ENCODE measurements around the gene AHNAK. TPM values are rescaled to one million over a fixed set of nuclear protein-coding genes. Genes with fewer than 3 reads are reported as not detected.

AHNAK gene
- total and polyA plus RNA-seq, 11 donors: 84.4 to 861 (median 384) TPM

GRCh38 chr11:62421996-62422395 lies 124.6 kb downstream of the AHNAK start:
- no peaks in the 10 kb centered on the region for H3K27me3 ChIP-seq
- TF ChIP-seq POLR2A (IDR thresholded peaks at IDR 0.05): no peak
- TF ChIP-seq CTCF (IDR thresholded peaks at IDR 0.05): no peak
- H3K4me1 ChIP-seq: peaks cover 0 to 18% (median 7%) of the 10 kb centered on the region in 12 donors
- DNase-seq (no peak), ATAC-seq (no peak)
- 62 to 79% (median 74%) methylated on average over 7 of the region's 7 CpGs for WGBS, 4 donors
- no peak overlapping the region for H3K4me3 ChIP-seq
- intact Hi-C loops (cut with DNase I): loop anchor here in 7 of 10 donors (5.0 kb wide), 3 partner anchors 120 to 140 kb away; no protein-coding TSS in a partner anchor
- no peaks in the 10 kb centered on the region for H3K36me3 ChIP-seq
- H3K9me3 ChIP-seq: no peaks in the 10 kb centered on the region
- peak overlapping the region in 1 of 12 donors; percentile 16 for H3K27ac ChIP-seq

- intact Hi-C loops (cut with DNase I): loop anchor here in 7 of 10 donors (5.0 kb wide), 3 partner anchors 121 to 141 kb away; no protein-coding TSS in a partner anchor
- no peak for TF ChIP-seq CTCF (IDR thresholded peaks at IDR 0.05)
- no peak for TF ChIP-seq POLR2A (IDR thresholded peaks at IDR 0.05)
- H3K9me3 ChIP-seq: no peaks in the 10 kb centered on the region
- 97% methylated on average over 3 of the region's 3 CpGs for WGBS, 4 donors
- H3K4me1 ChIP-seq: peaks cover 0 to 18% (median 7%) of the 10 kb centered on the region in 12 donors
- H3K36me3 ChIP-seq: no peaks in the 10 kb centered on the region
- H3K27ac ChIP-seq: no peak overlapping the region
- H3K27me3 ChIP-seq: no peaks in the 10 kb centered on the region
- DNase-seq (no peak), ATAC-seq (no peak)
- no peak overlapping the region for H3K4me3 ChIP-seq
Observed at GRCh38 chr11:62420882-62421281, 125.7 kb downstream of the AHNAK start.

DNA sequence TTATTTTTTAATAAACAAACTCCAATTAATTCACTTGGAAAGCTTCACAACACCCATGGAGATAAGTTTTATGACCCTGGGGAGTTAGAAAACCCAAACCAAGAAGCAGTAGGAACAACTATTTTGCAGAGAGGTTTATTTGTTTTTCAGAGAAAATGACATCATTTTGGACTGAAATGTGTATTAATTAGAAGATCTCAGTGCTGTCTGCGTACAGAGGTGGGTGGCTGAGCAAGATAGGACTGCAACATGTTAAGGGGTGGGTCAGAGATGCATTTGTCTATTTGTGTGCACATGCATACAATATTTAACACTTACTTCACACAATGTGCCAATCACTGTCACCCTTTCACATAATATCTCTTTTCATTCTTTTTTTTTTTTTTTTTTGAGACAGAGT lies 126.7 kb downstream of the AHNAK start:
- peak overlapping the region in 1 of 12 donors; percentile 7 for H3K4me3 ChIP-seq
- H3K36me3 ChIP-seq: no peaks in the 10 kb centered on the region
- H3K27ac ChIP-seq: peak overlapping the region in 8 of 12 donors; percentile 31 to 77 (median 60)
- DNase-seq (no peak), ATAC-seq (no peak)
- intact Hi-C loops (cut with DNase I): loop anchor here in 7 of 10 donors (5.0 kb wide), 3 partner anchors 122 to 142 kb away; no protein-coding TSS in a partner anchor
- no peaks in the 10 kb centered on the region for H3K9me3 ChIP-seq
- no peak for TF ChIP-seq POLR2A (IDR thresholded peaks at IDR 0.05)
- H3K27me3 ChIP-seq: no peaks in the 10 kb centered on the region
- 53 to 71% (median 63%) methylated on average over 1 of the region's 1 CpG for WGBS, 4 donors
- peaks cover 0 to 18% (median 7%) of the 10 kb centered on the region in 12 donors for H3K4me1 ChIP-seq

- Histone ChIP-seq H3K36me3 (no peaks in the 10 kb centered on the region), H3K27me3 (no peaks in the 10 kb centered on the region), H3K27ac (peak overlapping the region in 9 of 12 donors; percentile 31 to 77 (median 59)), H3K9me3 (no peaks in the 10 kb centered on the region), H3K4me1 (peaks cover 0 to 15% (median 6%) of the 10 kb centered on the region in 12 donors), H3K4me3 (peak overlapping the region in 1 of 12 donors; percentile 7)
- ATAC-seq (peak in 3 of 4 donors; percentile 17 to 27 (median 26)), DNase-seq (no peak)
- 43 to 56% (median 44%) methylated on average over 4 to 5 of the region's 5 CpGs for WGBS, 4 donors
- TF ChIP-seq CTCF (IDR thresholded peaks at IDR 0.05): no peak
- no peak for TF ChIP-seq POLR2A (IDR thresholded peaks at IDR 0.05)
- intact Hi-C loops (cut with DNase I): no loop called here
Observed at GRCh38 chr11:62419314-62419929, 127.2 kb downstream of the AHNAK start.
